Activated T-helper 1 cell treated with anti-CD3 and anti-CD28 coated beads, Interleukin-2, amount 50 U/mL, for 16 hours (primary cell): ENCODE measurements around the gene IL4.
"Not testable (repeated sequence)": the region's sequence is repeated elsewhere in the genome, so short reads cannot be mapped to it uniquely, and the experiment has no call there.

Experiments used
- DNase-seq, 2 donors: peaks; one replicate each; pipeline ENCODE4 v3.0.0-alpha.2; 2020; ENCODE audit warnings: low read depth in 1 of 2, low spot score in 1 of 2

Gene IL4

DNA sequence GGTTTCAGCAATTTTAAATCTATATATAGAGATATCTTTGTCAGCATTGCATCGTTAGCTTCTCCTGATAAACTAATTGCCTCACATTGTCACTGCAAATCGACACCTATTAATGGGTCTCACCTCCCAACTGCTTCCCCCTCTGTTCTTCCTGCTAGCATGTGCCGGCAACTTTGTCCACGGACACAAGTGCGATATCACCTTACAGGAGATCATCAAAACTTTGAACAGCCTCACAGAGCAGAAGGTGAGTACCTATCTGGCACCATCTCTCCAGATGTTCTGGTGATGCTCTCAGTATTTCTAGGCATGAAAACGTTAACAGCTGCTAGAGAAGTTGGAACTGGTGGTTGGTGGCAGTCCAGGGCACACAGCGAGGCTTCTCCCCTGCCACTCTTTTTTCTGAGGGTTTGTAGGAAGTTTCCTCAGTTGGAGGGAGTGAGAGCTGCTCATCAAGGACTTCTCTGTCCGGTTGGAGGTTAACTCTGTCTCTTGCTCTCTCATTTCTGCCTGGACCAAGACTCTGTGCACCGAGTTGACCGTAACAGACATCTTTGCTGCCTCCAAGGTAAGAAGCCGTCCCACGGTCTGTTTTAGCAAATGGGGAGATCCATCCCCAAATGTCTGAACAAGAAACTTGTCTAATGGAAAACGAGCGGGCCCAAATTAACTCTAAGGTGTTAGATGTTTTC lies at the start of gene IL4:
TSS of gene IL4 (plus strand) at position 51 of the 692 bp plus-strand sequence. CDS start at position 113, 62 bp downstream.
- DNase-seq = no peak

DNA sequence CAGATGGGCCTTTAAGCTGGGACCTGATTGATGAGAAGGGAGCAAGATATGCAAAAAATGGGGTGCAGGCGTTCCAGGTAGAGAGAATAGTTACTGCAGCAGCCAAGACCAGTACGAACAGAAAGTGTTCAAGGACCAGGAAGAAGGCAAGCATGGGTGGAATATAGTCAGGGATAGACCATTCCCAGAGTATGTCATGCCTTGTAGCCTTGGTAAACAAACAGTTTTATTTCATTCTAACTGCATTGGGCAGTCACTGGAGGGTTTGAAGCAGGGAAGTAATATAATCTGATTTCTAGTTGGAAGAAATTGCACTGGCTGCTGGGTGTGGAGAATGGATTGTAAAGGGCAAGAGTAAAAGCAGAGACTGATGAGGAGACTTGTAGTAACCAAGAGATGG lies 46.3 kb upstream of the IL4 start:
- no peak for DNase-seq

DNA sequence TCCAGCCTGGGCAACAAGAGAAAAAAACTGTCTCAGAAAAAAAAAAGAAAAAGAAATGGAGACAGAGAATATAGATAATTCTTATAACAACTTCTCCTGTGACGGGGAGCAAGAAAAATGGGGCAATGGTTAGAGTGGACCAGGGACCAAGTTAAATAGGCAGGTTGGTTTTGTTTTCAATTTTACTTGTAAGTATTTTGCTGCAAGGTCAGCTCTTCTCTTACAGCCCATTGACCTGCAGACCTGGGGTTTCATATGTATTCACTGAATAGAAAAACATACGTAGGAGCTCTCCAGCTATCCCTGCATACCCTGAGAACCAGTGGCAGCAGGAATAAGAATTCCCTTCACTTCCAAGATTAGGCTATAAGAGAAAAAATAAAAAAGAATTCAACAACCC lies 45.0 kb upstream of the IL4 start:
- no peak for DNase-seq

DNA sequence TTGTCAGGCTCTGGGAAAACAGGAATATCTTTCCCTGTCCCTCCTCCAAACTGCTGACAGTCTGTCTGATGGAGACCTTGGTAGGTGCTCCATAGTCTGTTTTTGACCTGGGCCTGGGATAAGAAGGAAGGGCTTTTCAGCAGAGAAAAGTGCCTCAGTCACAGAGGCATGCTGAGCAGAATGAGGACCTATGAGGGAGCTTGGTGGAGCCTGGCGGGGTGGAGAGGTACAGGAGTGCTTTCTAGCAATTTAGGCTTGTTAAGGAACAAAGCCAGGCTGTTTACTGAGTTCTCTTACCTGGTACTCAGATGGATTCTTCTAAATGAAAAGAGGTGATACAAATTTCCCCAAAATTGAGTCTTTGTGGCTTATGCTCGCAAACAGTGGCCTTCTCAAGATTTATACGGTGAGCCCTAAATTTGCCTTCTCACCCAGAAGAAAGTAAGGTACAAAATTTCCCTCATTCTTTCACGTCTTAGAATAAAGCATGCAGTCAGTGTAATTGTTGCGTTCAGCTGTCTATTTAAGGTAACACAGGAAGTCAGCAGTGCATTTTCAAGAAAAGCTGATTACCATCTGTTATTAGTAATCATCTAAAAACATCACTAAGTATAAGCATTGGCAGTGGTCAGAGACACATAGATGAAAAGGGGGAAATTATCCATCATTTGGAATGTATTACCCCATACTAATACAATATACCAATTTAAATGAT lies 44.4 kb upstream of the IL4 start:
- no peak for DNase-seq

DNA sequence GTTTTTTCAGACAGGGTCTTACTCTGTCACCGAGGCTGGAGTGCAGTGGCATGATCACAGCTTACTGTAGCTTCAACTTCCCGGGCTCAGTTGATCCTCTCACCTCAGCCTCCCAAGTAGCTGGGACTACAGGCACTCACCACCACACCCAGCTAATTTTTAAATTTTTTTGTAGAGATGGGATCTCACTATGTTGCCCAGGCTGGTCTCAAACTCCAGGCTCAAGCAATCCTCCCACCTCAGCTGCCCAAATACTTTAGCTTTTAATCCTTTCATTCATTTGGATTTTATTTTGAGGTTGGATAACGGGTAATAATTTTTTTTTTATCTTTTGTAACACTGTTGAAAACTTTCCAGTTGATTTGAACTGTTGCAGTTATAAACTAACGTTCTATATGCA lies 40.2 kb upstream of the IL4 start:
- not testable (repeated sequence) for DNase-seq

DNA sequence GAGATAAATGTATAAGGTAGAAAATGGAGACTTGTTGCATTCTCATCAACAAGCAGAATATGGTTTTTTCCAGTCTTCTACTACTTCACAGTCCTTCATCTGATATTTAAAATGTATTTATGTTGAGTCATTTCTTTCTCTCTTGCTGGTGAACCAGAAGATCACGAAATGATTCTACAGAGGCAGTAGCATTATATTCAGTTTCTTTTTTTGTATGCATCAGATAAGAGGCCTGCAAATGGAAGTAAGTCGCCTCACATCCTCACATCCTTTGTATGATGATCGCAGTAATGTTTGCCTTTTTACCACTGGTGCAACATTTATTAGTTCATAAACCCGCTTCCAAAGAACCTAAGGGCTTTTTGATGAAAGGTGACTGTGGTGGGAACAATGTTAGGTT lies 37.9 kb upstream of the IL4 start:
- DNase-seq = no peak

DNA sequence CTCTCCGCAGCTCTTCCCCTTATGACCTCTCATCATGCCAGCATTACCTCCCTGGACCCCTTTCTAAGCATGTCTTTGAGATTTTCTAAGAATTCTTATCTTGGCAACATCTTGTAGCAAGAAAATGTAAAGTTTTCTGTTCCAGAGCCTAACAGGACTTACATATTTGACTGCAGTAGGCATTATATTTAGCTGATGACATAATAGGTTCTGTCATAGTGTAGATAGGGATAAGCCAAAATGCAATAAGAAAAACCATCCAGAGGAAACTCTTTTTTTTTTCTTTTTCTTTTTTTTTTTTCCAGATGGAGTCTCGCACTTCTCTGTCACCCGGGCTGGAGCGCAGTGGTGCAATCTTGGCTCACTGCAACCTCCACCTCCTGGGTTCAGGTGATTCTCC lies 36.5 kb upstream of the IL4 start:
- no peak for DNase-seq

DNA sequence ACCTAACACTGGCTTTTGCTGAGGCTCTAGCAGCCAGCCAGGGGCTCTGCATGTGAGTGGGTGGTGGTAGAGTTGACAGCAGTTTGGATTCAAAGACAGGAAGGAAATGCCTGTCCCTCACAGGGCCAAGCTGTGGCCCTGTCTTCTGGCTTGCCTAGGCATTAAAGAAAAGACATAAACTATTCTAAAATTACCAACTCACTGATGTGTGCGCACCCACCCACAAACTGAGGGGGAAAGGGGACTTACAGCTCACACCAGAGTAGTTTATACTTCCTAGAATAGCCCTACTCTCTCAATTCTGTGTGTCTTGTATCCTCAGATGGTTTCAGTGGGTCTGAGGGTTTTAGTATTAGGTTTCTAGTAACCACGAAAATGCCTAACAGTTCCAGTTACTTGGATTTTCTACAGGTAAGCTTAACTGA lies 34.1 kb upstream of the IL4 start:
- DNase-seq = no peak

DNA sequence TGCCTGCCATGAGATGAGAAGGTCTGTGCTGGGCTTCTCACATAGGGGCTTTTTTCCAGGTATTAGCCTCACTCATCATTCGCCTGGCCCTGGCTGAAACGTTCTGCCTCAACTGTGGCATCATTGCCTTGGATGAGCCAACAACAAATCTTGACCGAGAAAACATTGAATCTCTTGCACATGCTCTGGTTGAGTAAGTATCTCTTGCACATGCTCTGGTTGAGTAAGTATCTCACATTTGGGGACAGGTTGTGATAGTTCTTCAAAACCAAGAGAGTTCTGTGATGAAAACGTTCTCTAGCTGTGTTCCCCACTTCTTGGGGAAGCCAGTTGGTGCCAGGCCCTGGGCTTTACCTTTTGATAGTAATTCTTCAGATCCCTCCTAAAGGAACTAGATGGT lies 33.2 kb upstream of the IL4 start:
- no peak for DNase-seq

DNA sequence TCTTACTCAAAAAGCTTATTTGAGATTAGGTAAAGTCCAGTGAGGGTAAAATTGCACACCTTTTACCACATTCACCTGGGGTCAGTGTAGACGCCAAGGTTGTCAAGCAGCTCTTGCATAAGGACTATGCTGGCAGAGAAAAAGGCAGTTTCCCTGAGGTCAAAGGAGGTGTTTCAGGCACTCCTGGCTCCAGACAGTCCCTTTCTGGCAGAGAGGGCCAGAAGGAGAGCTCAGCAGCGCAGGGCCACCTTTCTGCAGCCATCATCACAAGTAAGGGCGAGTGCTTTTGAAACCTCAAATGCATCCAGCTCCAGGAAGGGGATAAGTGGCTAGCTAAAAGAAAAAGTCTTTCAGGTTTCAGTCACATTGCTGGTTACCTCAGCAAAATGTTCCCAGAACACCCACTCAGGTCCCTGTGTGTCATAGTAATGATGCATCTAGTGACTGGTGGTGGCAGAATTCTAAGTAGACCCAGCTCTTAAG lies 32.5 kb upstream of the IL4 start:
- DNase-seq = no peak

DNA sequence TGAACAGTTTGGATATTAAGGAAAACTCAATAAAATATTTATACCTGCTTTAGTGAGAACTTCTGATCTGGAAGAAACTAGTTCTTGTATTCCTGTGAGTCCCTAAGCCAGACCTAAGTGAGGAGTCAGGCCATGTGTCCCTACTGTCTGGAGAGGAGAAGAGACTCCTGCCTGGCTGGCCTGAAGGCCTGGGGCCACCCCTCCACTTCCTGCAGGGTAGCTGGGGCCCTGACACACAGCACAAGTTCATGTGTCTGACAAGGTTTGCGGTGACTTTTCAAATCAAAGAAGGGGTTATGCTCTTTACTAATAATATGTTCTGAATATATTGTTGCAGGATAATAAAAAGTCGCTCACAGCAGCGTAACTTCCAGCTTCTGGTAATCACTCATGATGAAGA lies 31.9 kb upstream of the IL4 start:
- DNase-seq = no peak

DNA sequence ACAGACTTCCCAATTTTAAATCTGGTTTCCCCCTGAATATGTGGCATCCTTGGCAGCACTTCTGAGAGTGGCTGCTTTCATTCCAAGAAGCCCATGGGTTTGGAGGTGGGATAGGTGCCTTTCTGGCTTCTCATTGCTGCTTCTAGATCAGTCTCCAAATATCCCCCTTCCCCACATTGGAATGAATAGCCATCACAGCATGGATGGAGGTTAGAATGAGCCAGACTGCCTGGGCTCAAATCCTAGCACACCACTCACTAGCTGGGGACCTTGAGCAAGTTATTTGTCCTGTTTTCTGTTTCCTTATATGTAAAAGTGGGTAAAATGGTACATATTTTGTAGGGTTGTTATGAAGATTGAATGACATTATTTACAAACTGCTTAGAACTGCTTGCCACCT lies 29.6 kb upstream of the IL4 start:
- DNase-seq = no peak

DNA sequence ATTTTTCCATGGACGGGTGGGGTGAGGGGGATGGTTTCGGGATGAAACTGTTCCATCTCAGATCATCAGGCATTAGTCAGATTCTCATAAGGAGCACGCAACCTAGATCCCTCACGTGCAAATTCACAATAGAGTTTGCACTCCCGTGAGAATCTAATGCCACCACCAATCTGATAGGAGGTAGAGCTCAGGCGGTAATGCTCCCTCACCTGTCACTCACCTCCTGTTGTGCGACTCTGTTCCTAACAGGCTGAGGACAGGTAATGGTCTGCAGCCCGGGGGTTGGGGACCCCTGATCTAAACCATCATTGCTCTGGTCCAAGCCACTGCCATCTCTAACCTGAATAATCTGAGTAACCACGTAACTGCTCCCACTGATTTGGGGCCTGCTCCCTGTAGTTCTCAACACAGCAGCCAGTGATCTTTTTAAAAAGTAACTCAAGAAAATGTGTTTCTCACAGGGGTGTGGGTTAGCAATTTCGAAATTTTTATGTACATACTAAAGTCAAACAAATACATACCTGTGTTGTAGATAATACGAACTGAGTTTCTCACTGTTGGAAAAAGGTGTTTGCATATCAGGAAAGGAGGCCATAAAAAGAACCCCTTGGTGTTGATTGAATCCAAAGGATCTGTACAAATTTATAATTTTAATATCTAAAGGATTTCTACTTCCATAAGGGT lies 27.1 kb upstream of the IL4 start:
- DNase-seq = no peak

DNA sequence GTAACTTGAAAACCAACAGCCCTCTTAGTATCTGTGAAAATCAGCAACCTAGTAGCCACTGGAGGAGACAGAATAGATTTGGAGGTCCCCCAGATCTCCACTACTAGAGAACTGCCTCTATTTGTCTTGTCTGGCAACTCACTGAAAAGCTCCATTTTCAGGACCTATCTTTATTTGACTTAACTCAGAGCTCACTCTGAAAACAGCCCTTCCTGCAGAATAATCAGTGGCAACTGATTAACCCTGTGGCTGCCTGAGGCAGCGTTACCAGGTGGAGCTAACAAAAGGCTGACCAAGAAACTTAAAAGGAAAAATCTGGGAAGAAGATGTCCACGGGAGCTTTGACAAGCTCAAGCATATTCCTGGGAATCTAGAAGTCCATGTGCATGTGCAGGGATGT lies 26.3 kb upstream of the IL4 start:
- no peak for DNase-seq

DNA sequence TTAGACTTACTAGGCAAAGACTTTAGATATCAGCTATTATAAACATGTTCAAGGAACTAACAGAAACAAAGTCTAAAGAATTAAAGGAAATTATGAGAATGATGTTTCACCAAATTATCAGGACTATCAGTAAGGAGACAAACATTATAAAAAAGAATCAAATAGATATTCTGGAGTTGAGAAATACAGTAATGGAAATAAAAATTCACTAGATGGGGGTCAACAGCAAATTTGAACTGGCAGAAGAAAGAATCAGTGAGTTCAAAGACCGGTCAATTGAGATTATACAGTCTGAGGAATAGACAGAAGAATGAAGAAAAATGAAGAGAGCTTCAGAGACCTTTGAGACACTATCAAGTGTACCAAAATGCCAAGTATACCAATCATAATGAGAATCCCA lies 25.4 kb upstream of the IL4 start:
- no peak for DNase-seq

DNA sequence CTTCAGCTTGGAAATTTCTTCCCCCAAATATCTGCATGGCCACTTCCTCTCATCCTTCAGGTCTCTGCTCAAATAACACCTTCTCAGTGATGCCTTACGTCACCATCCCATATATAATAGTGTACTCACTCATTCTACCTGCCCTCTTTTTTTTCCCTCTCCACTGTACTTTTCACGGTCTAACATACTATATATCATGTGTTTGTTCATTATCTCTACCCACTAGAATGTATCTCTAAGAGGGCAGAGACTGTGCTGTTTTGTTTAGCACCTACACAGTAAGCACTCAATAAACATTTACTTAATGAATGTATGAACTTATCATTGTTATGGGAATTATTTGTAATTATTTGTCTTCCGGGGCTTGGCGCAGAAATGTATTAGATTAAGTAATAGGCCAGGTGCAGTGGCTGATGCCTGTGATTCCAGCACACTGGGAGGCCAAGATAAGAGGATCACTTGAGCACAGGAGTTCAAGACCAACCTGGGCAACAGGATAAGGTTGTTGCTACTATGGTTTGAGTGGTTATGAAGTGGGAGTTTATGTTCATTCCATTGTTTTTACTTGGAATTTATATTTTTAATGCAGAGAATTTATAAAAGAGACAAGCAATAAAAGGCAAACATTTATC lies 21.8 kb upstream of the IL4 start:
- DNase-seq = no peak

DNA sequence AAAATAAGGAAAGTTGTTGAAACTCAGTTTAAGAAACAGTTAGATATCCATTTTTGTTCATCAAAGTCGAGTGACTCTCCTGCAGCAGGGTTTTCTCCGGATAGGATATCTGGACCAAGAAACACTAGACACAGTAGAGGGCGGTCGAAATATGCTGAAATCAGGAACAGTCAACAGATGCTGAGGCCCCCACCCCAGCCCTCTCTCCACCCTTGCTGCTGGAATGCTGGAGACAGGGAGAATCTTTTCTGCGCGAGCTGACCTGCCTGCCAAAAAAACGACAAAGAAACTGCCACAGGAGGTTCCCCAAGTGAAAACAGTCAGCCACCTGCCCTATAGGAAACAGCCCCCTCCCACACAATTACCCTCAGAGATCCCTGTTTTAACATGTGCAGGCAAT lies 20.1 kb upstream of the IL4 start:
- no peak for DNase-seq

DNA sequence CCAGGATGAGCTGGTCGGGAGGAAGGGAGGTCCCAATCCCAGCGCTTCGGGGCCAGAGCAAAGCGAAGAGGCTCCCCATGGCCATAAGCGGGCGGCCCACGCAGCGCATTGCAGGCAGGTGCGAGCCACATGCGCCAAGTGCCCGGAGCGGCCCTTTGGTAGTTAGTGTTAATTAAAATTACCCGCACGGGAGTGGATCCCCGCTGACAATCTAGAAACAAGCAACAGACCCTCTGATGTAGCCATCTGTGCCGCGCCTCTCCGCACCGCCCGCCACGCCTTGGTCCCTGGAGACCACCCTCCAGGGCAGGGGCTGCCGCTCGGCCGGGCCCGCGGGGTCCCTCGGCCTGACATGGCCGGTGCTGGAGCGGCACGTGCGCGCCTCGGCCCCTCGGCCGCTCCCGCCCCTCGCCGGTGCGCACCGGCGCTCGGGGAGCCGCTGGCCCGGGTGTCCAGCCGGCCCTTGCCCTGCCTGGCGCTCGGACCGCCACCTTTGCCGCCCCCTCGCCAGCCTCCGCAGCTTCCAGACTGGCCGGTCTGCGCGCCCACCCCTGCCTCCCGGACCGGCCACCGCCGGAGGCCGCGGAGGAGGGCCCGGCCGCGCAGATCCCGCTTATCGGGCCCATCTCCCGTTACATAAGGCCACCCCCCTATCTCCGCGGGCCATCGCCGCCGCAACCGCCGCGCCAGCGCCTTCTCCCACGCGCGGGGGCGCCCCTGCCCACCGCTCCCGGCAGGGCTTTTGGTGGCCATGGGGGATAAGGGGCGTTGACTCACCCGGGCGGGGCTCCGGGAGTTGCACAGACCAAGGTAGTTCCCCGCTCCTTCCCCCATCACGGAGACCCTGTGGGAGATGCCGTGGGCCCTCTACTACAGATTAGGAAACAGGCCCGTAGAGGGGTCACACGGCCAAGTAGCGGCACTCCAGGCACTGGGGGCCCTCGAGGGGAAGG lies 17.7 kb upstream of the IL4 start:
- no peak for DNase-seq

DNA sequence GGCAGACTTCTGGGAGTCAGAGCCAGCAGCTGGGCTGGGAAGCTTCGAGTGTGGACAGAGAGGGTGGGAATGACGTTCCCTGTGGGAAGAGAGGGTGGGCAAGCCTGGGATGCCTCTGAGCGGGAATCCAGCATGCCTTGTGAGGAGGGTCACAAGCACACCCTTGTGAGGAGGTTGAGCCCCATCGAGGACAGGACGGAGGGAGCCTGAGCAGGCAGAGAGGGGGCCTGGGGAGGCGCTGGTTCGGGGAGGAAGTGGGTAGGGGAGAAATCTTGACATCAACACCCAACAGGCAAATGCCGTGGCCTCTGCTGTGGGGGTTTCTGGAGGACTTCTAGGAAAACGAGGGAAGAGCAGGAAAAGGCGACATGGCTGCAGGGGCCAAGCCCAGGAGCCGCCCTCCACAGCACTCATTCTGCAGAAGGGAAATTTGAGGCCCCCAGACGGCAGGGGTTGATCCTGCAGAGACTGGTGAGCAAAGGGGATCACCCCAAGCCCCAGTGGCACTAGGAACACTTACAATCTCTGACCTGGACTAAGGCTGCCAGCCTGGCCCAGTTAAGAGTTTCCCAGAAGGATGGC lies 16.9 kb upstream of the IL4 start:
- no peak for DNase-seq

DNA sequence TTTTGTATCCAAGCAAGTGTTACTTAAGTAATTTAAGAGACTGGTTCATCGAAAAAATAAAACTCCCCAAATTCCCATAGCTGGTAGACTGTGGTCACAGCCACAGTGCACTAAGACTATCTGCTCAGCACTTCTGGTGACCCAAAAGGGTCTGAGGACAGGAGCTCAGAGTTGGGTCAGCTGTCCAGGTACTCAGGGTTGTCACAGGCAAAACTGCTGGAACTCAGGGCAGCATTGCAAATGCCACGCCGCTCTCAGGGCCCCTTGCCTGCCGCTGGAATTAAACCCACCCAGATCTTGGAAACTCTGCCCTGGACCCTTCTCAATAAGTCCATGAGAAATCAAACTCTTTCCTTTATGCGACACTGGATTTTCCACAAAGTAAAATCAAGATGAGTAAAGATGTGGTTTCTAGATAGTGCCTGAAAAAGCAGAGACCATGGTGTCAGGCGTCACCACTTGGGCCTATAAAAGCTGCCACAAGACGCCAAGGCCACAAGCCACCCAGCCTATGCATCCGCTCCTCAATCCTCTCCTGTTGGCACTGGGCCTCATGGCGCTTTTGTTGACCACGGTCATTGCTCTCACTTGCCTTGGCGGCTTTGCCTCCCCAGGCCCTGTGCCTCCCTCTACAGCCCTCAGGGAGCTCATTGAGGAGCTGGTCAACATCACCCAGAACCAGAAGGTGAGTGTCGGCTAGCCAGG lies 16.0 kb upstream of the IL4 start, which contains the start of gene IL13:
TSS of gene IL13 (plus strand) at position 498 of the 705 bp plus-strand sequence. CDS start at position 512, 14 bp downstream.
- no peak for DNase-seq
